Jurkat, Clone E6-1 (cell line): ENCODE results near the gene COQ9.

ENCODE experiments used
- DNase-seq: peaks from one replicate; pipeline ENCODE4 v3.0.0-alpha.2; 2011; ENCODE audit warnings: low read depth, low spot score
- H3K4me3 ChIP-seq: 2 replicates; pipeline ENCODE4 v1.5.1; 2011; ENCODE audit warnings: mild to moderate bottlenecking, low read length, control low read depth, moderate library complexity

COQ9 gene

DNA sequence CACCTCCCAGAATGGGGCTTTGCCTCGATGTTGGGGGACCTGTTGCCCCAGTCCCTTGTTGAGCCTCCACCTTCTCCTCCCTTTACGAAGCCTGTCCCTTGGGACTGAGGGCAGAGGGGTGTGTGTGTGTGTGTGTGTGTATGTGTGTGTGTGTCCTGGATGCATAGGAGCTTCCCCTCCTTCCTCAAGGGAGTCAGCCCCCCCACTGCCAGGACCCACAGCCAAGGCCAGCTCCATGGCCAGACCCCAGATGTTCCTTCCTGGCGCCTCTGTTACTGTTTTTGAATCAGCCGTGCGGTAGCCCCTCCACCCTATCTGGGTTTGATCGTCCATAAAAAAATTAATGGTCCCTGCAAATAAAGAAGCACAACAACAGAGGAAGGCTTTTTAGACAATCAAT is 56.7 kb downstream of the COQ9 start:
- H3K4me3 ChIP-seq: no peak overlapping the region
- DNase-seq: no peak

DNA sequence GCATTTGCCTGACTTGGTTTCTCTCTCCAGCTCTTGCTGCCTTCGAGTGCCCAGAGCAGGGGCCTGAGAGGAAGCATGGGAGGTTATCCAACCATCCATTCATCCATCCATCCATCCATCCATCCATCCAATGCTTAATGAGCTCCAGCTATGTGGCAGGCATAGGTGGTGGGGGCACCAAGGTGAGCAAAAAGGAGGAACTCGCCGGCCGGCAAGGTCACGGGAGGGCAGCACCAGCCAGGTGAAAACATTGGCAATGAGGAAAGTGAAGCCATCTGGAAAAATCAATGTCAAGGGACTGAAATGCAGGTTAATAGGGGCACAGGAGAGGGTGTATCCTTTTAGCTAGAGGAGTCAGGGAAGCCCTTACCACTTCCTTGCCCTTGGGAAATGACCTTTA is 57.2 kb downstream of the COQ9 start:
- H3K4me3 ChIP-seq: no peak overlapping the region
- no peak for DNase-seq

DNA sequence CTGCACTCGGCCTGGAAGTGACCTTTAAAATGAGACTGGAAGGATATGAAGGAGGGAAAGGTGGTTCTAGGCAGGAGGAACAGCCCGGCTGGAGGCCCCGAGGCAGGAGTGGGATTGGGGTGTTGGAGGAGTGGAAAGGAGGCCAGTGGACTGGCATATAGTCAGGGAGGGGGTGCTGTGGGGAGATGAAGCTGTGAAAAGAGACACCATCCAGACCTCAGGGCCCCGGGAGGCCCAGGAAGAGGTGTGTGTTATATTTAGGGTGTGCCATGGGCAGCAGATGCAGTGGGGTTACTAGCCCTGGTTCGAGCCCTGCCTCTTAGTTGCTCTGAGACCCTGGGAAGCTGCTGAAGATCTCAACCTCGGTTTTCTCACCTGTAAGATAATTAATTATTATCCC is 57.9 kb downstream of the COQ9 start:
- DNase-seq: no peak
- H3K4me3 ChIP-seq: no peak overlapping the region

DNA sequence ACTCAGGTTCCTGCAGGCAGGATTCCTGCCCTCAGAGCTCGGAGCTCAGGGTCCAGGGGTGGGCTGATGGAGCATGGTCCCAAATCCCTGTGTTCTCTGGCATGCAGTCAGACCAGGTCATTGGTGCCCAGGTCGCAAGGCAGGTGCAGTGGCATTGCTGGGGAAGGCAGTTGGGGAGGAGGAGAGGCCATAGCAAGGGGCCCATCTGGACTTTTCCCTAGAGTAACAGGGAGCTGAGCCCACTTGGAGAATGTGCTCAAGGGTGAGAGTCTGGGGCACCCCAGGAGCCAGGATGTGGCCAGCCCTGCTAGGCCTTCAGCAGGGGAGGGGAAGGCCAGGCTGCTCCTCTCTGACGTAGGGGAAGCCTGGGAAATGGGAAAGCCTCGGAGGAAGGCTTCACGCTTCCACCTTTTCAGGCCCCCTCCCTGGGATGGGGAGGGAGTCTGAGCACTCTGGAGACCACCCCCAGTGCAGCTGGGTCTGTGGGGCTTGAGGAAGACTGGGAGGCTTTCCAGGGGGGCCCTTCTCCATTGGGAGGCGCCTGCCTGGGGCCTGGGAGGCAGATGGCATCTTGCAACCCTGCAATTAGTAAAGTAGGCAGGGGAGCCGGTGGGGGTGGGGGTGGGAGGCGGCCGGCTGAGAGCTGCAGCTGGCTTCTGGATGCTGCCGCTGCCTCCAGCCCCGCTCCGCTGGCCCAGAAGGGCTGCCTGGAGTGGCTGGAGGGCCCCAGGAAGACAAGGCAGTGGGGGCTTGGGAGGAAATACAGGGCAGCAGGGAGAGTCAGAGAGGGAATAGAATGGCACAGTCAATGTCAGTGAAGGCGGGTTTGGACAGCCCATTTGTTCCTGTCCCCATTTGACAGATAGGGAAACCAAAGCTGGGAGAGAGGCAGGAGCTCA is 60.1 kb downstream of the COQ9 start:
- DNase-seq: no peak
- H3K4me3 ChIP-seq: no peak overlapping the region

DNA sequence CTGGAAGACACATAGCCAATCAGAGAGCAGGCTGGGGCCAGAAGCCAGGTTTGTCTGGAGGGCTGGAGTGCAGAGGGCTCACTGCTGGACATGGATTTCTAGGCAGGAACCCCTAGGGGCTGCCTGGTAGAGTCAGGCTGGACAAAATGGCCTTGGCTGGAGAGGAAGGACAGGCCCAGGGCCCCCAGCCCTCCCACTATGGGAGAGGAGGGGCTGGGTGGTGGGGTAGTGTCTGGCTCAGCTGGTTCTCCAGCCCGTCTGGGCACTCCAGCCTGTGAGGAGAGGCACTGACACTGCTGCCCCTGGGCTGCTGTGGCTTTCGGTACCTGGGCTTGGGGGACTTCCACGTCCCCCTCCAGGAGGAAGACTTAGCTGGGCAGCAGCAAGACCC is 60.8 kb downstream of the COQ9 start:
- H3K4me3 ChIP-seq: no peak overlapping the region
- no peak for DNase-seq

DNA sequence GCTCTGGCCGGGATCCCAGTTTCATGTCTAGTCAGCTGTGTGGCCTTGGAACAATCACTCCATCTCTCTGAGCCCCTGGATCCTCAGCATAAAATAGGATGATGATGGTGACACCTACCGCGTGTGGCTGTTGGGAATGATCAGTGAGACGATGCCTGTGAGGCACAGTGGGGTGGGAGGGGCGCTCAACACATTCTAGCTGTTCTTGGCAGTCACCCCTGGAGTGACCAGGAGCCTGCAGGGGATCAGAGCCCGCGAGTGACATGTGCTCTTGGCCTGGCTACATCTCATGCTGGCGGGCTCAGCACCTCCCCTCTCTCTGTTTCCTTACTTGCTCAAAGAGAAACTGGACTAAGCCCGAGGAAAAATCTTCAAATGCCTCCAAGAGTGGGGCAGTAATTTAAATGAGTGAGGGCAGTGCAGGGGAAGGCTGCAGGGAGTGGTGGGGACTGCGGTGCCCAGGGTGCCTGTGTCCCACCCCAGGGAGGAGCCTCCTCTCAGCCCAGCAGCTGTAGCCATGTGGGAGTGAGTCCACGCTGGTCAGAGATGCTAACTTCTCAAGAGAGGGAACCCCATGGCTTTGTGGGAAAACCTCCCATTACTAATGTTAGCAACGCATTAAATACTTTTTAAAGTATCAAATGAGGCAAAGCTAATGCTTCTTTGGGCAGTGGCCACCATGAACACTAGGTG is 62.1 kb downstream of the COQ9 start:
- no peak overlapping the region for H3K4me3 ChIP-seq
- no peak for DNase-seq

DNA sequence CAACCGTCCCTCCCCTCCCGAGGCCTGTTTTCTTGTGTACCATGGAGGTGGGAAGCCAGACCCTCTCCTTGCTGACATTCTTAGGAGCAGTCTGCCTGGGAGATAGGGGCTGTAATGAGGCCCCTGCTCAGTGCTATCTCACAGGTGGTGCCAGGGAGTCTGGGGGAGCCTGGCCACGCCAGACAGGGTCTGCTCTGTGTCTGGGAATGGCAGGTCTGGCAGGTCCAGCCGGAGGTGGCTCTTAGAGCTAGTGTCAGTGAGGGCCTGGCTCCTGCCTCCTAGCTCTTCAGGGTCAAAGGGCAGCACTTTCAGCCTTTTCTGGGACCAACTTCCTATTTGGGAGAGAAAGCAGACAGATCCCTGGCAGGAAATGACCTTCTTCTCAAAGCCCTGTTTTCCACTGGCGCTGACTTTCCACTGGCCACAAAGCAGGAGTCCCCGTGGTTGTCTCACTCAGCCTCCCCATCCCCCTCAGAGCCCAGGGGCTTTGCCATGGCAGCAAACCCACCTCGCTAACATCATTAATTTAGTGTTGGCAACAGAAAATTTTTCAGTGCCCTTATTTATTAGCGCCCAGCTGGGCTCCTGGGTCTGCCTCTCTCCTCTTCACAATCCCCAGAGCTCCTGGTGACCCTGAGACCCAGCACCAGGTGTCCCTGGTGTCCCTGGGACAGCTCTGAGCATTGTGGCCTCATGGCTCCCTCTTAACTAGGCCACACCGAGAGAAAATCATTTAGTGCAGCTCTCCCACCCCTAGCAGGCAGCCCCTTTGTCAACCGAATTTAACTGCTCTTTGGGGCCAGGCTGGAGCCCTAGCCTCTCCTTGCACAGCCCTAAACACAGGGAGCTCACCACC is 63.0 kb downstream of the COQ9 start:
- no peak overlapping the region for H3K4me3 ChIP-seq
- no peak for DNase-seq
